H1 (cell line): Measurements from ENCODE around the gene ZNF726. TPM values are rescaled to one million over a fixed set of nuclear protein-coding genes. Genes with fewer than 3 reads are reported as not detected.

Experiments
- CTCF ChIA-PET: fragments of 300-600 bp; sonication (Branson Sonifier 250); formaldehyde crosslinking; loops from one replicate; lab custom pipeline; 2021; ENCODE audit not compliant: partially characterized antibody; lab: Charles Lee
- POLR2A ChIA-PET: fragments of 300-600 bp; sonication (Branson Sonifier 250); formaldehyde crosslinking; loops from one replicate; lab custom pipeline; 2021; ENCODE audit warnings: inconsistent platforms; ENCODE audit not compliant: partially characterized antibody; lab: Charles Lee
- DNase-seq, 2 experiments: peaks; one replicate each; pipeline versions ENCODE4 v3.0.0 to v3.0.0-alpha.2; 2010 to 2022; ENCODE audit warnings: low spot score in 2 of 2, low read depth in 1 of 2, mixed read lengths in 1 of 2
- FAIRE-seq: peaks from 2 replicates; lab custom pipeline; 2011; peaks lifted over from hg19 to GRCh38; lab: Jason Lieb, UNC
- H2AFZ ChIP-seq: 2 replicates; pipeline ENCODE4 v1.8.1; 2012; ENCODE audit warnings: low read length, inconsistent platforms
- H2AK5ac ChIP-seq: 2 replicates; pipeline ENCODE4 v1.6.1; 2013; ENCODE audit warnings: low read depth, low read length
- H2BK120ac ChIP-seq: replicated peaks from 2 replicates; pipeline ENCODE3; 2013; ENCODE audit warnings: low read depth, low read length, inconsistent platforms
- H2BK12ac ChIP-seq: 2 replicates; pipeline ENCODE4 v1.6.1; 2013; ENCODE audit warnings: low read depth, low read length
- H2BK15ac ChIP-seq: 2 replicates; pipeline ENCODE4 v1.6.1; 2013; ENCODE audit warnings: low read length
- H2BK20ac ChIP-seq: 2 replicates; pipeline ENCODE4 v1.6.1; 2013; ENCODE audit warnings: low read length
- H2BK5ac ChIP-seq: 2 replicates; pipeline ENCODE4 v1.6.1; 2013; ENCODE audit warnings: low read depth, low read length
- H3K14ac ChIP-seq: 2 replicates; pipeline ENCODE4 v1.6.1; 2013; ENCODE audit warnings: inconsistent platforms; ENCODE audit not compliant: insufficient read length
- H3K18ac ChIP-seq: 2 replicates; pipeline ENCODE4 v1.6.1; 2013; ENCODE audit warnings: low read length; ENCODE audit errors: extremely low read depth
- H3K23ac ChIP-seq: 2 replicates; pipeline ENCODE4 v1.6.1; 2013; ENCODE audit warnings: inconsistent platforms; ENCODE audit not compliant: insufficient read length
- H3K23me2 ChIP-seq: 2 replicates; pipeline ENCODE4 v1.6.1; 2013; ENCODE audit warnings: low read depth, low read length
- H3K27ac ChIP-seq: 2 replicates; pipeline ENCODE4 v1.6.1; 2011; ENCODE audit warnings: low read depth, low read length, inconsistent platforms
- H3K27me3 ChIP-seq, 4 experiments: replicated peaks in 1 of 4; 1 replicate in 1 of 4; 2 replicates in 3 of 4; pipeline versions ENCODE4 v1.6.1 to v1.8.1; 2011 to 2013; ENCODE audit warnings: low read length in 3 of 4, mild to moderate bottlenecking in 3 of 4, inconsistent platforms in 2 of 4, mixed read lengths in 2 of 4, moderate library complexity in 1 of 4; ENCODE audit not compliant: control insufficient read depth in 3 of 4, insufficient read depth in 3 of 4; ENCODE audit errors: extremely low read depth in 1 of 4
- H3K36me3 ChIP-seq, 4 experiments: 2 replicates each; pipeline versions ENCODE4 v1.6.1 to v1.8.1; 2011 to 2013; ENCODE audit warnings: mild to moderate bottlenecking in 4 of 4, low read length in 3 of 4, moderate library complexity in 2 of 4, control low read depth in 1 of 4, inconsistent platforms in 1 of 4; ENCODE audit not compliant: insufficient read depth in 4 of 4, control insufficient read depth in 2 of 4
- H3K4ac ChIP-seq: replicated peaks from 2 replicates; pipeline ENCODE3; 2013; ENCODE audit warnings: low read length, low read depth, mixed read lengths, inconsistent platforms; ENCODE audit not compliant: insufficient read length
- H3K4me1 ChIP-seq, 4 experiments: replicated peaks in 1 of 4; 1 replicate in 1 of 4; 2 replicates in 3 of 4; pipeline versions ENCODE4 v1.6.1 to v1.8.1; 2011 to 2013; ENCODE audit warnings: low read length in 3 of 4, inconsistent platforms in 2 of 4, mixed read lengths in 1 of 4; ENCODE audit not compliant: insufficient read depth in 4 of 4, control insufficient read depth in 3 of 4
- H3K4me2 ChIP-seq, 2 experiments: 2 replicates each; pipeline versions ENCODE4 v1.6.1 to v1.8.1; 2011 to 2013; ENCODE audit warnings: low read depth in 2 of 2, low read length in 2 of 2, control low read depth in 1 of 2, inconsistent platforms in 1 of 2, mild to moderate bottlenecking in 1 of 2; ENCODE audit not compliant: insufficient read depth in 1 of 2
- H3K4me3 ChIP-seq, 4 experiments: fragments of 200-600, 300-600 bp in 1 of 4; sonication (generic), shearing (Covaris generic), sonication (Bioruptor Twin) in 1 of 4; 2 replicates each; pipeline versions ENCODE4 v1.5.1 to v1.8.1; 2011 to 2016; ENCODE audit warnings: low read length in 4 of 4, low read depth in 3 of 4, control low read depth in 2 of 4, inconsistent platforms in 2 of 4, mild to moderate bottlenecking in 2 of 4, mixed read lengths in 1 of 4, moderate library complexity in 1 of 4; ENCODE audit not compliant: insufficient read depth in 2 of 4; ENCODE audit errors: extremely low read depth in 1 of 4
- H3K56ac ChIP-seq: replicated peaks from 2 replicates; pipeline ENCODE3; 2013; ENCODE audit warnings: low read depth, mild to moderate bottlenecking, mixed read lengths, low read length, inconsistent platforms; ENCODE audit not compliant: insufficient read length
- H3K79me1 ChIP-seq: 2 replicates; pipeline ENCODE4 v1.6.1; 2013; ENCODE audit warnings: low read depth, low read length, control low read depth
- H3K79me2 ChIP-seq, 2 experiments: 2 replicates each; pipeline versions ENCODE4 v1.6.1 to v1.8.1; 2012 to 2013; ENCODE audit warnings: low read length in 2 of 2, mild to moderate bottlenecking in 2 of 2, inconsistent platforms in 1 of 2; ENCODE audit not compliant: insufficient read depth in 2 of 2, control insufficient read depth in 1 of 2
- H3K9ac ChIP-seq, 4 experiments: replicated peaks in 1 of 4; 1 replicate in 1 of 4; 2 replicates in 3 of 4; pipeline versions ENCODE4 v1.6.1 to v1.8.1; 2011 to 2013; ENCODE audit warnings: low read depth in 3 of 4, low read length in 3 of 4, control low read depth in 2 of 4, mild to moderate bottlenecking in 2 of 4, moderate library complexity in 2 of 4, inconsistent platforms in 1 of 4; ENCODE audit errors: extremely low read depth in 1 of 4
- H3K9me3 ChIP-seq, 2 experiments: 2 replicates each; pipeline versions ENCODE4 v1.6.1 to v1.8.1; 2012 to 2013; ENCODE audit warnings: mild to moderate bottlenecking in 2 of 2, moderate library complexity in 2 of 2, control low read depth in 1 of 2, inconsistent platforms in 1 of 2, low read depth in 1 of 2, low read length in 1 of 2, mixed read lengths in 1 of 2; ENCODE audit not compliant: insufficient read depth in 2 of 2
- H4K20me1 ChIP-seq, 2 experiments: replicated peaks in 1 of 2; 2 replicates each; pipeline versions ENCODE3 to v1.8.1; 2011 to 2013; ENCODE audit warnings: inconsistent platforms in 2 of 2, low read length in 2 of 2, mild to moderate bottlenecking in 1 of 2; ENCODE audit not compliant: insufficient read depth in 2 of 2, control insufficient read depth in 1 of 2
- H4K5ac ChIP-seq: 2 replicates; pipeline ENCODE4 v1.6.1; 2013; ENCODE audit warnings: low read length, low read depth, mixed read lengths, inconsistent platforms; ENCODE audit not compliant: insufficient read length
- H4K8ac ChIP-seq: 2 replicates; pipeline ENCODE4 v1.8.0; 2013; ENCODE audit warnings: mild to moderate bottlenecking, moderate library complexity, low read length, inconsistent platforms; ENCODE audit not compliant: insufficient read depth; ENCODE audit errors: extremely low read depth
- H4K91ac ChIP-seq: replicated peaks from 2 replicates; pipeline ENCODE3; 2013; ENCODE audit warnings: low read length, mixed read lengths, inconsistent platforms; ENCODE audit not compliant: insufficient read length
- JUN ChIP-seq: IDR thresholded peaks from 2 replicates; pipeline ENCODE4 v1.6.1; 2011; ENCODE audit warnings: low read depth, mild to moderate bottlenecking, improper control_type of control experiment, low read length
- KDM5A ChIP-seq: fragments of 200-600 bp; IDR thresholded peaks from 2 replicates; pipeline ENCODE4 v1.7.1; 2012; ENCODE audit warnings: mild to moderate bottlenecking, low read length, inconsistent platforms, mixed read lengths
- PHF8 ChIP-seq: fragments of 200-600 bp; sonication (generic); conservative IDR thresholded peaks from 2 replicates; pipeline ENCODE4 v1.7.1; 2012; ENCODE audit warnings: low read depth, mild to moderate bottlenecking, inconsistent platforms, low read length, moderate library complexity
- YY1 ChIP-seq: IDR thresholded peaks from 2 replicates; pipeline ENCODE4 v1.6.1; 2011; ENCODE audit warnings: low read depth, mild to moderate bottlenecking, low read length
- WGBS, 2 experiments: shearing (Covaris generic) in 1 of 2; methylation state at CpG; one replicate each; pipeline versions ENCODE4 v1.1.6 to v1.1.7; 2013 to 2015; ENCODE audit warnings: low lambda C conversion rate in 2 of 2, mixed read lengths in 2 of 2, inconsistent platforms in 1 of 2, low coverage in 1 of 2, missing lambda C conversion rate in 1 of 2; ENCODE audit not compliant: insufficient replicate concordance in 2 of 2, insufficient coverage in 1 of 2, insufficient read length in 1 of 2; ENCODE audit errors: extremely low coverage in 1 of 2, missing lambda C conversion rate in 1 of 2; 5-methylcytosine and 5-hydroxymethylcytosine counted together
- polyA plus RNA-seq, 7 experiments: library from polyadenylated mRNA; depleted of rRNA in 3 of 7; stranded (reverse) in 5 of 7; unstranded in 2 of 7; fragments of >200 nt in 5 of 7; fragments of 200-250 nt in 2 of 7; gene quantifications; 1 replicate in 5 of 7; 2 replicates in 1 of 7; 4 replicates in 1 of 7; pipeline versions ENCODE4 v1.2.1 to v1.2.3, GENCODE V29; 2011 to 2013; ENCODE audit warnings: missing spikeins in 2 of 7, mixed read lengths in 2 of 7
- total RNA-seq: library from RNA; stranded (reverse); fragmentation: NEBNext Ultra II Directional; extraction: Animal tissue kit (Norgen Biotek cat#: 25700); gene quantifications from 2 replicates; pipeline ENCODE4 v1.2.1, GENCODE V29; 2021

The ZNF726 gene
- total and polyA plus RNA-seq, 2 of the 8 experiments (the other 6 are each of a cell fraction or from before 2014, with no cell fraction given), result not detected

GRCh38 chr19:23980805-23981204 lies 66.1 kb downstream of the ZNF726 start:
- H3K27ac ChIP-seq, result no peak overlapping the region
- peaks cover 83 to 84% of the 10 kb centered on the region in 2 experiments for H3K9me3 ChIP-seq
- no peak overlapping the region for H3K56ac ChIP-seq
- H4K91ac ChIP-seq, result no peak overlapping the region
- H3K36me3 ChIP-seq, result no peaks in the 10 kb centered on the region
- no peak overlapping the region for H3K9ac ChIP-seq
- no peak overlapping the region for H2BK5ac ChIP-seq
- no peaks in the 10 kb centered on the region for H3K4me1 ChIP-seq
- no peak overlapping the region for H3K4ac ChIP-seq
- no peak overlapping the region for H3K23ac ChIP-seq
- H3K4me2 ChIP-seq, result no peak overlapping the region
- H4K5ac ChIP-seq, result no peak overlapping the region
- WGBS, 2 experiments, result 30% methylated on average over 2 of the region's 2 CpGs; no CpG with 5 or more reads in 1 of the 2 experiments
- no peak overlapping the region for H2AFZ ChIP-seq
- FAIRE-seq, result no peak
- no peak overlapping the region for H2AK5ac ChIP-seq
- no peaks in the 10 kb centered on the region for H3K79me1 ChIP-seq
- no peaks in the 10 kb centered on the region for H3K23me2 ChIP-seq
- no peaks in the 10 kb centered on the region for H4K20me1 ChIP-seq
- POLR2A ChIA-PET, result no interaction called here
- no peak overlapping the region for H2BK120ac ChIP-seq
- no peak overlapping the region for H2BK15ac ChIP-seq
- no peaks in the 10 kb centered on the region for H3K79me2 ChIP-seq
- DNase-seq, result no peak
- H3K4me3 ChIP-seq, result no peak overlapping the region
- no peak overlapping the region for H2BK20ac ChIP-seq
- H2BK12ac ChIP-seq, result no peak overlapping the region
- H3K27me3 ChIP-seq, result no peaks in the 10 kb centered on the region
- H3K14ac ChIP-seq, result no peak overlapping the region
- H4K8ac ChIP-seq, result no peak overlapping the region
- no peak overlapping the region for H3K18ac ChIP-seq
- CTCF ChIA-PET, result interaction anchor here (0.7 kb wide), 1 partner anchor 541 kb away, joined by 3 read pairs; no protein-coding TSS in a partner anchor
- no peak for TF ChIP-seq JUN
- TF ChIP-seq PHF8, result no peak
- no peak for TF ChIP-seq KDM5A
- no peak for TF ChIP-seq YY1
